Measurements from ENCODE around the gene TP73.

The TP73 gene

GRCh38 chr1:3711381-3711779, 59.1 kb downstream of the TP73 start:
- DNase-seq: no peak

DNA sequence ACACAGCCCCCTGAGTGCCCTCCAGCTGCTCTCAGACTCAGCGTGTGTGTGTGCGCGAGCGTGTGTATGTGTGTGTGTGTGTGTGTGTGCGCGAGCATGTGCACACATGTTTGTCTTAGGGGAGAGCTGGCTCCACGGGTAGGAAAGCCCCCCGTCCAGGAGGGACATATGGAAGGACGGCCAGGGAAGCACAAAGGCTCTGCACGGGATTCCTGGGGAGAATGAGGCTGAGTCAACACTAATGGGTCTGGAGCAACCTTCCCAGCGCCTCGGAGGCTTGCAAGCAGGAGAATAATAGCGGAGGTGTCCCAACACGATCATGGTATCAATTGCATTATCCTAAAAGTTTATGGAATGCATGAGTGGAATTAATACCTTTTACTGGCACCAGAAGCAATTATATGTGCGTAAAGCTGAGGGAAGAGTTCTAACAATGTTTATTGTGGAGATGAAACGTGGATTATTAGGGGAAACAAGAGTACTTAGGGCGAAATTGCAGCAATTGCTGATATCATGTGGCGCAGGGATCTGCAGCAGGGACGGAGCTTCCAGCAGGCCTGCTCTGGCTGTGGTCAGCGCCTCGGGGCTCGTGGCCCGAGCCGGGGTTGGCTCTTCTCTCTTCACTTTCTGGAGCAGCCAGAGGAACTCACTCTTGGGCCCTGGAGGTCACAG, 59.6 kb downstream of the TP73 start:
- no peak for DNase-seq

DNA sequence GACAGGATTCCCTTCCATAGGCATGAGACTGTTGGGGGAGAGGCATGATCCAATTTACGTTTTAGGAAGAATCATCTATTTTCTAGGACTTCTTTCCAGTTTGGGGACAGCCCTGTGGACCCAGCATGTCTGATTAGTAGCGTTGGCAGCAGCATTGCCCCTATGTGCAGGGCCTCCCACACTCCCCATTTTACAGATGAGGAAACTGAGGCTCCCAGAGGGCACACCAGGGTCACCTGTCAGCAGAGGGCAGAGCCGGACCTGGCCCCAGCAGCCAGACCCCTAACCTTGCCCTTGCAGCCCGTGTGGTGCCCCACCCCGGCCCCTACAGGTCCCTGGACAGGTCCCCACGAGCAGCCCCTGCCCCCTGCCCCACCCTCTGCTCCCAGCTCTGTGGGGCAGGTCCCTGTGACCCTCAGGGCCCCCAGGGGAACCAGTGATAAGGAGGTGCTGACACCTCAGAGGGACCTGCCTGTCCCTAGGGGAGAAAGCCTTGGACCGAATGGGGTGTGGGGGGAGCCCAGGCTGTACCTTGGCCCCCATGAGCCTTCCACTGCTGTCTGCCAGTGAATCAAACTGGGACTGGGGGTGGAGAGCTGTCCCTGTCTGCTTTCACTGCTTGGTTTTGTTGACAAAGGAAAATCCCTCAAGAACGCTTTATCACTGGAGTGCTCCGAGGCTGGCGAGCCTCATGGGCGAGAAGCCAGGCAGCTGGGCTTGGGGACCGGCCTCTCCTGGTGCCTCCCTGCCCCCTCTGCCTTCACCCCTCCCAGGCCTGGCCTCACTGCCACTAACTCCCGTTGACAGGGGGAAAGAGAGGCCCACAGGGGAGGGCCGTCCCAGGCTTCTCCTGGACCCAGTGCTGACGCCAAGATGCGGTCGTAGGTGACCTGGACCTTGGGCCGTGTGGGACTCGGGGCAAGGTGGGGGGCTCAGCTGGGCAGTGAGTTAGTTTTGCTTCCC, 60.5 kb downstream of the TP73 start:
- DNase-seq: no peak

- no peak for DNase-seq
These were observed 61.5 kb downstream of the TP73 start for GRCh38 chr1:3713840-3714239.

DNA sequence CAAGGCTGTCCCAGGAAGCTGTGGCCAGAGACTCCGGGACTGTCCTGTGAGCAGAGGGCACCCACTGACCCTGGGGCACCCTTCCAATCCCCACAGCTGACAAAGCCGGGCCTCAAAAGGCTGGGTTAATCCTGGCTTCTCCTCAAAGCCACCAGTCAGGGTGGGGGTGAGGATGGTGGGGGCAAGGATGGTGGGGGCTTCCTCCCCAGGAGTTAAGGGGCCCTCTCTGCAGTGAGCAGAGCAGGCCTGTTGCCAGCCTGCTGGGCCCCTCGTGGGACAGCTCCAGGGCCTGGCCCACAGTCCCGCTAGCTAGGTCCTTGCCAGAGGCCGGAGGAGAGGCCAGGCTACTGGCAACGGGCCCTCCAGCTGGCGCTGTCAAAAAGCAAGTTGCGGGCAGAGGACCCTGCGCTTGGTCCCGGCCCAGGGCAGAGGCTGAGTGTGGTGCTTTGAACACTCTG, 62.0 kb downstream of the TP73 start:
- no peak for DNase-seq

GRCh38 chr1:3714814-3715213, 62.5 kb downstream of the TP73 start:
- no peak for DNase-seq

- no peak for DNase-seq
These were observed 64.0 kb downstream of the TP73 start for GRCh38 chr1:3716351-3716750.

GRCh38 chr1:3717041-3717714, 64.9 kb downstream of the TP73 start:
- no peak for DNase-seq

DNA sequence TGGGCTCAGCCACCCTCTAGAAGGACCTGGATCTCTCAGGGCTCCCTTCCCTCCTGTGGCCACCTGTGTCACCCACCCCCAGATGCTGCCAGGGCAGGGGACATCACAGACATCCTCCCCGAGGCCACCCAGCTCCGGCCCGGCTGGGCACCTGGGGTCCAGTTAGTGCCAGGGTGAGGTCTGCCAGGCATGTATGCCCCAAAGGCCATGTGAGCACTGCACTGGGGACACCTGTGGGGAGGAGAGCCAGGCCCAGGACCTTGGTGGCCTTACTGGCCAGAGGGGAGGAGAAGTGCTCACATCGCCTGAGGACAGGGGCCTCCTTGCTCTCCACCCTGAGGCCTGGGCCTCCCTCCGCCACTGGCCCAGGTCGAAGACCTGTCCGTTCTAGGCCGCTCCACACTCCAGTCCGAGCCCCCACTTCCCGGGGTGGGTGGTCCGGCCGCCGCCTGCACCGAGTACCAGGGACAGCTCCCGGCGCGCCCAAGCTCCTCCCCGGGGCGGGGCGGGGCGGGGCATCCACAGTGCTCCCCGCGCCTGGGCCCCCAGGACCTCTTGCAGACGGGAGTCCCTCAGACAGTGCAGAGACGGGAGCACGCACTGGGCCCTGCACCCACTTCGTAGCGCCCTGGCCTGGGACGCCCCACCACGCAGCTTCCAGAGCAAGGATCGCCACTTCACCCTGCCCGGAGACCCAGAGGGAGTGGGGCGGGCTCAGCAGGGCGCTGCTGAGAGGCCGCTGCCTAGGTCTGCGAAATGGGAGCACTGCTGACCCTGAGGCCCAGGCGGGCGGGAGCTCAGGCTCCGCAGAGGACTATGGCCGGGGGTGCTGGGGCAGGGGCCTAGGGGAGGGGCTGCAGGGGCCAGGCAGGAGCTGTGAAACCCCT, 65.6 kb downstream of the TP73 start:
- no peak for DNase-seq

GRCh38 chr1:3718764-3719163, 66.4 kb downstream of the TP73 start:
- DNase-seq: no peak

DNA sequence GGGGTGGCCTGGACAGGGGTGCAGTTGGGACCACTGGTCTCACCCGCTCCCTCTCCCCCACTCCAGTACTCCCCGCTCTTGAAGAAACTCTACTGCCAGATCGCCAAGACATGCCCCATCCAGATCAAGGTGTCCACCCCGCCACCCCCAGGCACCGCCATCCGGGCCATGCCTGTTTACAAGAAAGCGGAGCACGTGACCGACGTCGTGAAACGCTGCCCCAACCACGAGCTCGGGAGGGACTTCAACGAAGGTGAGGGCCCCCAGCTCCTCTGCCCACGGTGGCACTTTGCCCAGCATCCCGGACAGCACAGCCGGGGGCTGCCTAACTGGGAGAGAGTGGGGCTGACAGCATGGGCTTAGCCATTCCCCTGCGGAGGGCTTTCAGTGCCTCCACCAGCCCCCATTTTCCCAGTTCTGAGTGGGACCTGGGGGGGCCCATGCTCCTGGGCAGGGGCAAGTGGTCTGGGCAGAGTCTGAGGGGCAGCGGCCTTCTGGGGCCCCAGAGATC, 69.7 kb downstream of the TP73 start:
- DNase-seq: no peak

- DNase-seq: no peak
These were observed 70.5 kb downstream of the TP73 start for GRCh38 chr1:3722846-3723245.

- DNase-seq: peak; percentile 85
These were observed 72.2 kb downstream of the TP73 start for GRCh38 chr1:3724416-3725030.

- DNase-seq: no peak
These were observed 73.0 kb downstream of the TP73 start for GRCh38 chr1:3725366-3725765.

GRCh38 chr1:3727042-3727824, 74.9 kb downstream of the TP73 start:
- DNase-seq: no peak

DNA sequence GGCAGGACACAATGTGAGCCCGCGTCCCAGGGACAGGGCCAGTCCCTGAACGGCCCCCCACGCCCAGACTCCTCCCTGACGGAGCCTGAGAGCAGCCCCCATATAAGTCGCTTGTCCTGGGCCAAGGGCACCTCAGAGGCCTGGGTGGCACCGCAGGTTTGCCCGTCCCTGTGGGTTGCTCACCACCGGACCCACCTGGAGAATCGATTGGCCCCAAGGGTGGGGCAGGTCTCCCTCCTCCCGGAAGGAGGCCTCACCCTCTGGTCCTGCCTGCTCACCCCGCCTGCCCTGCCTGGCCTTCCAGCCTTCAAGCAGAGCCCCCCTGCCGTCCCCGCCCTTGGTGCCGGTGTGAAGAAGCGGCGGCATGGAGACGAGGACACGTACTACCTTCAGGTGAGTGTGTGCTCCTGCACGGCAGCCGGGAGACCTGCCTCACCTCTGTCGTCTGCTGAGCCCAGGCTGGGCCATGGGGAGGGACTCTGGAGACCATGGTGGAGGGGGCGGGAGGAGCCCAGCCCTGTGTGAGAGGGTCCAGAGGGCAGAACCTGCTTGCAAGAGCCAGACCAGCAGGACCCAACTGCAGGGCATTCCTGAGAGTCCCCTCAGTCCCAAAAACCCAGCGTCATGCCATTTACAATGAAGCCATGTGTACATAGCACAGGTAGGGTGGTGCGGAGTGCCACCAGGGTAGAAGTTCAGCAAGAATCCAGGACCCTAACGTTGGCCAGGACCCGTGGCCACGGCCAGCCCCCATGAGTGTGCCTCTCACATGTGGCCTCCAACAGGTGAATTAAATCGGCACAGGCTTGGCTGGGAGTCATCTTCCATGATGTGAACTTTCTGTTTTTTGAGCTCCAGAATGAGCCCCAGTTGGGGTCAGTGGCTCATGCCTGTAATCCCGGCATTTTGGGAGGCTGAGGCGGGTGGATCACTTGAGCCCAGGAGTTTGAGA, 75.8 kb downstream of the TP73 start:
- no peak for DNase-seq

- DNase-seq: no peak
These were observed 77.6 kb downstream of the TP73 start for GRCh38 chr1:3729594-3730542.

DNA sequence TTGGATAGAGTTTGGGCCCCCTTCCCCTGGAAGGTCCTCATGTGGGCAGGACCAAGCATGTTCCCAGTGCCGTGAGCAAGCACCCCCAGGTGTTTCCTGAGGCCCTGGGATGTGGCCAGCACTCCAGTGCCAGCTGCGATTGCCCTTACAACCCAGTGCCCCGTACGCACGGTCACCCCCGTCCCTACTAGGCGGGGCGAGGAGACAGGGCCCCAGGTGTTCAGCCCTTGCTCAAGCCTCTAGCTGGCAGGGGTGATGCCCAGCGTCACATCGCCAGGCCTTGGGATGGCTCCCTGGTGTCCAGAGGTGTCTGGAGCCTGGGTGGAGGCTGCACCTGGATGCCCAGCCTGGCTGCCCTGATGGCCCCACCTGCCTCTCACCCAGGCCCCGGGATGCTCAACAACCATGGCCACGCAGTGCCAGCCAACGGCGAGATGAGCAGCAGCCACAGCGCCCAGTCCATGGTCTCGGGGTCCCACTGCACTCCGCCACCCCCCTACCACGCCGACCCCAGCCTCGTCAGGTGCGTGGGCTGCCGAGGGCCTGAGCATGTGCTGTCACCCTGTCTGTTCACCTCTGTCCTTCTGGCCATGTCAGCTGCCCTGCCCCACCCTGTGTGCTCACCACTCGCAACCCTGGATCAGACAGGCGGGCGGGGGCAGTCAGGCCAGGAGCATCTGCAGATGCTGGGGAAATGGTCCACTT, 78.4 kb downstream of the TP73 start:
- DNase-seq: no peak

All from T-helper 9 cell (primary cell).